NCI-H446 treated with DMSO at 0.1 percent for 48 hours (cell line): ENCODE measurements around the gene SLC29A3.

ENCODE experiments used
- DNase-seq: peaks from one replicate; lab custom pipeline; 2025; lab: John Stamatoyannopoulos, UW

The SLC29A3 gene

GRCh38 chr10:71392791-71393781 is 74.0 kb downstream of the SLC29A3 start:
- no peak for DNase-seq

- DNase-seq = no peak
These were observed 74.9 kb downstream of the SLC29A3 start for GRCh38 chr10:71393841-71394475.

- DNase-seq = no peak
These were observed 76.0 kb downstream of the SLC29A3 start for GRCh38 chr10:71394926-71395562.

- no peak for DNase-seq
These were observed 76.6 kb downstream of the SLC29A3 start for GRCh38 chr10:71395621-71396020.

GRCh38 chr10:71396084-71396710 is 77.1 kb downstream of the SLC29A3 start:
- DNase-seq = peak; percentile 22

- no peak for DNase-seq
These were observed 77.7 kb downstream of the SLC29A3 start, which contains the start of gene CDH23 for GRCh38 chr10:71396711-71397295. Gene CDH23, plus strand, starts transcription at chr10:71396920. Its CDS starts 42,912 bp downstream, at chr10:71439832.

- DNase-seq = no peak
These were observed 78.5 kb downstream of the SLC29A3 start for GRCh38 chr10:71397296-71398212.

- no peak for DNase-seq
These were observed 79.9 kb downstream of the SLC29A3 start for GRCh38 chr10:71398976-71399375.

GRCh38 chr10:71399946-71400345 is 80.9 kb downstream of the SLC29A3 start:
- no peak for DNase-seq

GRCh38 chr10:71401056-71401455 is 82.0 kb downstream of the SLC29A3 start:
- DNase-seq = no peak

GRCh38 chr10:71402005-71402404 is 82.9 kb downstream of the SLC29A3 start:
- no peak for DNase-seq

GRCh38 chr10:71404503-71405295 is 85.6 kb downstream of the SLC29A3 start:
- DNase-seq = no peak

GRCh38 chr10:71406878-71407277 is 87.8 kb downstream of the SLC29A3 start:
- DNase-seq = no peak

- DNase-seq = no peak
These were observed 89.6 kb downstream of the SLC29A3 start for GRCh38 chr10:71408436-71409225.

GRCh38 chr10:71409516-71410104 is 90.6 kb downstream of the SLC29A3 start:
- DNase-seq = no peak
